GM18498 (cell line): Measurements from ENCODE around the gene CLEC2B.

ENCODE experiments used
- ATAC-seq: cut with Tn5 transposase; IDR thresholded peaks from one replicate; pipeline ENCODE4 v1.9.1; 2021; ENCODE audit warnings: mild to moderate bottlenecking, moderate library complexity; ENCODE audit not compliant: unreplicated experiment

CLEC2B gene

DNA sequence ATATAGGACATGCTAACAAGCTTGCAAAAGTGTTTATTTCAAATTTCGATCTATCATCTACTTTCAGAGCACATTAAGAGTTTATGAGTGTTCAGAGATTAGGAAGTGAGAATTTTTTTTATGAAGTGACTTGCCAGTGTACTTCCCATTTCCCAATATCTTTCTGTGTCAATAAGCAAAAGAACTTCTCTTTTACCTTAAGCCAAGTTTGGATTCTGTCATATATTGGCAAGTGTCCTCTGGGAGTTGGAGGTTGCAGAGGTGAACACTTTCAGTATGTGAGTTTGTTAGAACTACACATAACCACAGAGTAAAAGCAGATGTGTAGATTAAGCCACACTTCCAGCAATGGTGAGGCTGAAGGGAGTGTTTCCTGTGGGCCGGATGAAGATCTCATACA is 58.5 kb downstream of the CLEC2B start:
- no peak for ATAC-seq

DNA sequence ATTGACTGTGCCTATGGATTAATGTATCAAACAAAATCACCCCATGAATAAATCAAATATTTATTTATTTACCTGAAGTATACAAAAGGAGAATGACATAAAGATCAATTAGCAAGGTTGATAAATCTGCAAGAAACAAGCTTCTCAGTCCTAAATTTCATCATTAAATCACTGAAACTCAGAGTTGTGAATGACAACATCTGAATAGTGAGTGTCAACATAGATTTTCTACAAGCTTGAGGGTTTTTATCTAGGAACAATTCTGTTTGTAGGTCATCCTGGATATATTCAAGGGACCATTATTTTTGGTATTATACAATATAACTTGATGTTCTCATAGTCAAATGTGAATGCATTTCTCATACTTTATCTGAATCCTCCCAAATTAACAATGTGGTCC is 59.3 kb downstream of the CLEC2B start:
- no peak for ATAC-seq

DNA sequence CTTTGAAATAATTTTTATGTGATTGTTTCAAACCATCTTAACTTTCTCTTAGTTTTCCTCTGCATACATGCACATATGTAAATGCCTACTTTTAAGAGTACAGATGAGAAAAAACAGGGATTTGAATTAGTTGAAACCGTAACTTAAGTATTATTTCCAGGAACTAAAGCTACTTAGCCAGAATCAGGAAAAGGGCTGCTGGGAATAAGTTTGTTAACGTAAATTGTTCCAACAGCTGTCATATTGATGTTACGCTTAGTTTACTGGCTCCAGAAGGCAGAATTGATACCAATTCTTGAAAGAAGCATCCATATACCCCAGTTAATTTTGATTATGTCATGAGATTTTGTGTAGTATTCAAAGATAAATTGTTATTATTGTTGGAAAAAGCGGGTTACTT is 59.8 kb downstream of the CLEC2B start:
- no peak for ATAC-seq

DNA sequence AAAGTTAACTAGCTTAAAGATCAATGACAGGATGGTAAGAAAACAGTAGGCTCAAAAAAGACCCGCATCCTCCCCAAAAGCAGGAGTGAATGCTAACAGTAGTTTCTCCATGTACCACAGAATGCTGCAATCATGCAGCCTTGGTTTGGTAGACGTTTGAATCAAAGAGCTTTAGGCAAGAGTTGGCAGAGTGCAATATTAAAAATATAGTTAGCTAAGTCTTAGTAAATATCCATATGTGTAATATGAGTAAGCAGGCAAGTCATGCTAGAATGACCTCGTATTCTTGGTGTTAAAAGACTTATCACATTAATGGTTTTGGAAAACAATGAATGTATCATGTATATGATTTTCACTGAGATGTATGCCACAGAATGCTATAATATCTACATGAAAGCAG is 60.6 kb downstream of the CLEC2B start:
- ATAC-seq: no peak

DNA sequence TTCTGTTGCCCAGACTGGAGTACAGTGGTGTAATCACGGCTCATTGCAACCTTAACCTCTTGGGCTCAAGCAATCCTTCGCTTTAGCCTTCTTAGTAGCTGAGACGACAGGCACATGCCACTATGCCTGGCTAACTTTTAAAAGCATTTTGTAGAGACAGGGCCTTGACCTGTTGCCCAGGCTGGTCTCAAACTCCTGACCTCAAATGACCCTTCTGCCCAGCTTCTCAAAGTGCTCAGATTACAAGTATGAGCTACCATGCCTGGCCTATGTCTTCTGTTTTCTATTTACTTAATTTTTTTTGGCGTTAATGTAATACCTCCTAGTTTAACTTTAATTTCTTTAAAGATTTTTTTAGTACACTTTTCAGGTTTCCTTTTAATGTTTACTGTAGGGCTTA is 62.4 kb downstream of the CLEC2B start:
- no peak for ATAC-seq

DNA sequence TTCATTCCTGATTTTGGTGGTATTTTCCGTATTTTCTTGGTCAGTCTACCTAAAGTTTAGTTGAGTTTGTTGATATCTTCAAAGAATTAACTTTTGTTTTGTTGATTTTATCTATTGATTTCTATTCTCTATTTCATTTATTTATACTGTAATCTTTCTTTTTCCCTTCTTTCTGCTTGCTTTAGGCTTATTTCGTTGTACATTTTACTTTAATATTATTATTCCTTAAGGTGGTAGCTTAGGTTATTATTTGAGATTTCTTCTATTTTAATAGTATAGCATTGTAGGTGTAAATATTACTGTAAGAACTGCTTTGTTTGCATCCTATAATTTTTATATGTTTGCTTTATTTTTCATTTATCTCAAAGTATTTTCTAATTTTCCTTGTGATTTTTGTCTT is 63.3 kb downstream of the CLEC2B start:
- no peak for ATAC-seq
